Neural progenitor cell (in vitro differentiated cells): ENCODE data around the gene SLC45A1.

ENCODE experiments used
- CTCF ChIP-seq: fragments of 200-600 bp; sonication (generic); IDR thresholded peaks from 2 replicates; pipeline ENCODE4 v1.5.1; 2017; ENCODE audit warnings: antibody characterized with exemption, mild to moderate bottlenecking
- EZH2 ChIP-seq: fragments of 200-600 bp; sonication (generic); IDR thresholded peaks from 2 replicates; pipeline ENCODE4 v1.6.1; 2017; ENCODE audit warnings: antibody characterized with exemption, mild to moderate bottlenecking, moderate library complexity

GRCh38 chr1:8370046-8370881, 52.4 kb downstream of the SLC45A1 start:
- no peak for TF ChIP-seq CTCF
- TF ChIP-seq EZH2 = no peak
